ENCODE results near the gene POU4F2. TPM values are rescaled to one million over a fixed set of nuclear protein-coding genes. Genes with fewer than 3 reads are reported as not detected.
A peak's percentile ranks its signal among the peaks of the same experiment; 100 is the strongest.

Gene POU4F2
- total and polyA plus RNA-seq, 2 experiments from 2014 or later, result 0.33 TPM; not detected in 1

- 0% methylated on average over 14 of the region's 34 CpGs for WGBS (ENCODE audit: low lambda C conversion rate, missing lambda C conversion rate)
- no peak for DNase-seq (ENCODE audit: low spot score)
- Histone ChIP-seq H3K79me2 (no peaks in the 10 kb centered on the region), H3K4me2 (peak overlapping the region; percentile 89), H2AFZ (peak overlapping the region; percentile 31), H3K4me1 (ENCODE audit: insufficient read depth) (peaks cover 8% of the 10 kb centered on the region), H3K27me3 (peaks cover 98% of the 10 kb centered on the region), H4K20me1 (ENCODE audit: insufficient read depth, poor library complexity, severe bottlenecking) (no peaks in the 10 kb centered on the region), H3K27ac (no peak overlapping the region), H3K4me3 (no peak overlapping the region), H3K9me2 (replicated peaks; ENCODE audit: insufficient read depth) (no peaks in the 10 kb centered on the region), H3K9me3 (ENCODE audit: low read depth) (no peaks in the 10 kb centered on the region), H3K36me3 (replicated peaks; ENCODE audit: insufficient read depth, low read depth) (no peaks in the 10 kb centered on the region)
- TF ChIP-seq EZH2 (IDR thresholded peaks at IDR 0.05; ENCODE audit: borderline replicate concordance), result peak; percentile 64
- TF ChIP-seq, protein P1, sequence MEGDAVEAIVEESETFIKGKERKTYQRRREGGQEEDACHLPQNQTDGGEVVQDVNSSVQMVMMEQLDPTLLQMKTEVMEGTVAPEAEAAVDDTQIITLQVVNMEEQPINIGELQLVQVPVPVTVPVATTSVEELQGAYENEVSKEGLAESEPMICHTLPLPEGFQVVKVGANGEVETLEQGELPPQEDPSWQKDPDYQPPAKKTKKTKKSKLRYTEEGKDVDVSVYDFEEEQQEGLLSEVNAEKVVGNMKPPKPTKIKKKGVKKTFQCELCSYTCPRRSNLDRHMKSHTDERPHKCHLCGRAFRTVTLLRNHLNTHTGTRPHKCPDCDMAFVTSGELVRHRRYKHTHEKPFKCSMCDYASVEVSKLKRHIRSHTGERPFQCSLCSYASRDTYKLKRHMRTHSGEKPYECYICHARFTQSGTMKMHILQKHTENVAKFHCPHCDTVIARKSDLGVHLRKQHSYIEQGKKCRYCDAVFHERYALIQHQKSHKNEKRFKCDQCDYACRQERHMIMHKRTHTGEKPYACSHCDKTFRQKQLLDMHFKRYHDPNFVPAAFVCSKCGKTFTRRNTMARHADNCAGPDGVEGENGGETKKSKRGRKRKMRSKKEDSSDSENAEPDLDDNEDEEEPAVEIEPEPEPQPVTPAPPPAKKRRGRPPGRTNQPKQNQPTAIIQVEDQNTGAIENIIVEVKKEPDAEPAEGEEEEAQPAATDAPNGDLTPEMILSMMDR (IDR thresholded peaks at IDR 0.05; ENCODE audit: poor library complexity), result no peak
- no peak for TF ChIP-seq EZH2phosphoT487 (IDR thresholded peaks at IDR 0.05; ENCODE audit: low read depth, severe bottlenecking, unreplicated experiment)
Observed at GRCh38 chr4:146638333-146638785, 334 bp upstream of the POU4F2 start.

DNA sequence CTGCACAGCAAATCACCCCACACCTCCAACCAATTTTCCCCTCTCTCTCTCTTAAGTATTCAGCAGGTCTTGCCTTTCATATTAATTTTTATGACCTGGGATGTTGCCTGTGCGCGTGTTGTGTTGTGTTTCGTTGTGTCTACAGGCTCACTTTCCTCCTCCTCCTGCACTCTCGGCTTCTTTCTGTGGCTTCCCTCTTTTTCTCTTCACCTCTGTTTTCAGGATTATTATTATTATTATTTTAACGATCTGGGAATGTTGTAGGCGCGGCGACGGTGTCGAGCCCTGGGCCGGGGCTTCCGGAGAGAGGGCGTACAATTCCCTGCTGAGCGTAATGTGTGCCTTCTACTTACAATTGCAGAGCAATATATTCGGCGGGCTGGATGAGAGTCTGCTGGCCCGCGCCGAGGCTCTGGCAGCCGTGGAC, 826 bp downstream of the POU4F2 start:
- peaks cover 96% of the 10 kb centered on the region for H3K27me3 ChIP-seq
- TF ChIP-seq, protein P1 (IDR thresholded peaks at IDR 0.05; ENCODE audit: poor library complexity), result no peak
- TF ChIP-seq EZH2 (IDR thresholded peaks at IDR 0.05; ENCODE audit: borderline replicate concordance), result peak; percentile 79
- no peak for TF ChIP-seq EZH2phosphoT487 (IDR thresholded peaks at IDR 0.05; ENCODE audit: low read depth, severe bottlenecking, unreplicated experiment)
- no peak overlapping the region for H3K27ac ChIP-seq
- H3K4me1 ChIP-seq (ENCODE audit: insufficient read depth), result peaks cover 8% of the 10 kb centered on the region
- H4K20me1 ChIP-seq (ENCODE audit: insufficient read depth, poor library complexity, severe bottlenecking), result no peaks in the 10 kb centered on the region
- H3K9me3 ChIP-seq (ENCODE audit: low read depth), result no peaks in the 10 kb centered on the region
- no peaks in the 10 kb centered on the region for H3K36me3 ChIP-seq (replicated peaks; ENCODE audit: insufficient read depth, low read depth)
- H3K4me3 ChIP-seq, result no peak overlapping the region
- peak overlapping the region; percentile 89 for H3K4me2 ChIP-seq
- WGBS (ENCODE audit: low lambda C conversion rate, missing lambda C conversion rate), result 5% methylated on average over 20 of the region's 20 CpGs
- no peak for DNase-seq (ENCODE audit: low spot score)
- H2AFZ ChIP-seq, result no peak overlapping the region
- H3K9me2 ChIP-seq (replicated peaks; ENCODE audit: insufficient read depth), result no peaks in the 10 kb centered on the region
- no peaks in the 10 kb centered on the region for H3K79me2 ChIP-seq

DNA sequence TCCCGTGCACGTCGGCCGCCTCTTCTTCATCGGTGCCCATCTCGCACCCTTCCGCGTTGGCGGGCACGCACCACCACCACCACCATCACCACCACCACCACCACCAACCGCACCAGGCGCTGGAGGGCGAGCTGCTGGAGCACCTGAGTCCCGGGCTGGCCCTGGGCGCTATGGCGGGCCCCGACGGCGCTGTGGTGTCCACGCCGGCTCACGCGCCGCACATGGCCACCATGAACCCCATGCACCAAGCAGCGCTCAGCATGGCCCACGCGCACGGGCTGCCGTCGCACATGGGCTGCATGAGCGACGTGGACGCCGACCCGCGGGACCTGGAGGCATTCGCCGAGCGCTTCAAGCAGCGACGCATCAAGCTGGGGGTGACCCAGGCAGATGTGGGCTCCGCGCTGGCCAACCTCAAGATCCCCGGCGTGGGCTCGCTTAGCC, 1.4 kb downstream of the POU4F2 start:
- no peak overlapping the region for H3K27ac ChIP-seq
- H3K36me3 ChIP-seq (replicated peaks; ENCODE audit: insufficient read depth, low read depth), result no peaks in the 10 kb centered on the region
- peaks cover 96% of the 10 kb centered on the region for H3K27me3 ChIP-seq
- no peak overlapping the region for H2AFZ ChIP-seq
- H3K4me2 ChIP-seq, result no peak overlapping the region
- H3K9me3 ChIP-seq (ENCODE audit: low read depth), result no peaks in the 10 kb centered on the region
- no peaks in the 10 kb centered on the region for H3K9me2 ChIP-seq (replicated peaks; ENCODE audit: insufficient read depth)
- TF ChIP-seq, protein P1 (IDR thresholded peaks at IDR 0.05; ENCODE audit: poor library complexity), result no peak
- TF ChIP-seq EZH2phosphoT487 (IDR thresholded peaks at IDR 0.05; ENCODE audit: low read depth, severe bottlenecking, unreplicated experiment) (no peak), EZH2 (IDR thresholded peaks at IDR 0.05; ENCODE audit: borderline replicate concordance) (no peak)
- DNase-seq (ENCODE audit: low spot score), result no peak
- 9% methylated on average over 40 of the region's 46 CpGs for WGBS (ENCODE audit: low lambda C conversion rate, missing lambda C conversion rate)
- no peak overlapping the region for H3K4me3 ChIP-seq
- no peaks in the 10 kb centered on the region for H3K79me2 ChIP-seq
- H4K20me1 ChIP-seq (ENCODE audit: insufficient read depth, poor library complexity, severe bottlenecking), result no peaks in the 10 kb centered on the region
- peaks cover 8% of the 10 kb centered on the region for H3K4me1 ChIP-seq (ENCODE audit: insufficient read depth)

Data from hepatocyte (in vitro differentiated cells).